HepG2 (cell line): ENCODE data around the gene SMTNL1. TPM values are rescaled to one million over a fixed set of nuclear protein-coding genes. Genes with fewer than 3 reads are reported as not detected.

Experiments used
- ATAC-seq: fragments of 200-7000 bp; cut with Tn5 transposase; 3 replicates; pipeline ENCODE4 v1.9.1; 2020; ENCODE audit warnings: mild to moderate bottlenecking, moderate library complexity
- BruUV-seq: library from RNA; stranded (reverse); fragments of 400-500 nt; replicated peaks from 2 replicates; lab custom pipeline; 2021; lab: Mats Ljungman, UMichigan
- CTCF ChIA-PET: fragments of 300-600 bp; formaldehyde crosslinking; extraction: SDS; loops from one replicate; lab custom pipeline; 2021; ENCODE audit warnings: low total read pairs, inconsistent platforms, low intra/inter-chr PET ratio; lab: Yijun Ruan, JAX
- POLR2A ChIA-PET: fragments of 350-600 bp; sonication (Branson Sonifier 250); formaldehyde crosslinking; loops from one replicate; lab custom pipeline; 2020; ENCODE audit warnings: antibody characterized with exemption, inconsistent platforms; lab: Yijun Ruan, JAX
- DNase-seq: peaks from one replicate; pipeline ENCODE4 v3.0.0-alpha.2; 2015; ENCODE audit warnings: low spot score
- FAIRE-seq: peaks from 3 replicates; lab custom pipeline; 2011; peaks lifted over from hg19 to GRCh38; lab: Jason Lieb, UNC
- H2AFZ ChIP-seq: one replicate; pipeline ENCODE4 v1.6.1; 2011; ENCODE audit warnings: low read length, inconsistent platforms
- H3K27ac ChIP-seq: fragments of 300-600 bp; 3 replicates; pipeline ENCODE4 v1.8.0; 2011; ENCODE audit warnings: mixed run types, mild to moderate bottlenecking, mixed read lengths, low read length, inconsistent platforms; ENCODE audit not compliant: insufficient read depth; ENCODE audit errors: extremely low read length
- H3K27me3 ChIP-seq, 2 experiments: fragments of 200-600 bp in 1 of 2; 2 replicates in 1 of 2; 3 replicates in 1 of 2; pipeline versions ENCODE4 v1.6.0 to v1.8.0; 2011; ENCODE audit warnings: low read length in 2 of 2, mild to moderate bottlenecking in 2 of 2, moderate library complexity in 2 of 2, inconsistent platforms in 1 of 2; ENCODE audit not compliant: insufficient read depth in 2 of 2, control insufficient read depth in 1 of 2
- H3K36me3 ChIP-seq, 2 experiments: fragments of 200-600 bp in 1 of 2; replicated peaks in 1 of 2; 2 replicates in 1 of 2; 3 replicates in 1 of 2; pipeline versions ENCODE4 v1.5.1 to v1.8.0; 2011; ENCODE audit warnings: low read length in 2 of 2, inconsistent platforms in 1 of 2; ENCODE audit not compliant: insufficient read depth in 2 of 2, control insufficient read depth in 1 of 2
- H3K4me1 ChIP-seq: 2 replicates; pipeline ENCODE4 v1.5.1; 2012; ENCODE audit warnings: low read length, inconsistent platforms; ENCODE audit not compliant: insufficient read depth
- H3K4me2 ChIP-seq: 2 replicates; pipeline ENCODE4 v1.6.0; 2011; ENCODE audit warnings: low read depth, low read length, inconsistent platforms
- H3K4me3 ChIP-seq, 3 experiments: fragments of 200-600 bp in 1 of 3; sonication (generic), shearing (Covaris generic) in 1 of 3; replicated peaks in 1 of 3; 2 replicates each; pipeline ENCODE4 v1.5.1; 2011 to 2016; ENCODE audit warnings: low read length in 3 of 3, inconsistent platforms in 2 of 3, low read depth in 2 of 3, mild to moderate bottlenecking in 2 of 3, control low read depth in 1 of 3, mixed read lengths in 1 of 3; ENCODE audit not compliant: insufficient read depth in 1 of 3
- H3K79me2 ChIP-seq: one replicate; pipeline ENCODE4 v1.6.1; 2011; ENCODE audit warnings: low read length, inconsistent platforms; ENCODE audit not compliant: insufficient read depth
- H3K9ac ChIP-seq: 2 replicates; pipeline ENCODE4 v1.6.0; 2011; ENCODE audit warnings: mild to moderate bottlenecking, low read depth, low read length, inconsistent platforms; ENCODE audit not compliant: insufficient read depth
- H3K9me3 ChIP-seq: 2 replicates; pipeline ENCODE4 v1.5.1; 2012; ENCODE audit warnings: mild to moderate bottlenecking, low read length
- H4K20me1 ChIP-seq: 2 replicates; pipeline ENCODE4 v1.6.0; 2011; ENCODE audit warnings: inconsistent platforms, mild to moderate bottlenecking, low read length, moderate library complexity; ENCODE audit not compliant: insufficient read depth
- FOSL2 ChIP-seq: sonication (generic); formaldehyde crosslinking; IDR thresholded peaks from 2 replicates; pipeline ENCODE4 v1.4.0; 2020; ENCODE audit warnings: missing genetic modification reagents
- FOXA1 ChIP-seq, 2 experiments: fragments of 450-650 bp in 1 of 2; sonication (generic) in 1 of 2; formaldehyde crosslinking in 1 of 2; IDR thresholded peaks; 2 replicates each; pipeline versions ENCODE4 v1.4.0 to v1.6.1; 2016 to 2020; ENCODE audit warnings: missing genetic modification reagents in 1 of 2
- POLR2A ChIP-seq, 2 experiments: IDR thresholded peaks; 2 replicates each; pipeline ENCODE4 v1.6.1; 2011; ENCODE audit warnings: low read depth in 2 of 2, low read length in 2 of 2, mild to moderate bottlenecking in 1 of 2, moderate library complexity in 1 of 2; ENCODE audit not compliant: insufficient read depth in 1 of 2
- RBM22 ChIP-seq: fragments of 200-400 bp; formaldehyde crosslinking; optimal IDR thresholded peaks from 2 replicates; pipeline ENCODE3; 2017; ENCODE audit warnings: mild to moderate bottlenecking, low read length, moderate library complexity
- SALL1 ChIP-seq: sonication (generic); formaldehyde crosslinking; IDR thresholded peaks from 2 replicates; pipeline ENCODE4 v1.8.0; 2022; ENCODE audit warnings: mild to moderate bottlenecking, missing genetic modification reagents
- ZBTB39 ChIP-seq: sonication (generic); formaldehyde crosslinking; IDR thresholded peaks from 2 replicates; pipeline ENCODE4 v1.5.0; 2020; ENCODE audit warnings: missing genetic modification reagents
- ZNF451 ChIP-seq: sonication (generic); formaldehyde crosslinking; IDR thresholded peaks from 2 replicates; pipeline ENCODE4 v1.5.0; 2020; ENCODE audit warnings: mild to moderate bottlenecking, missing genetic modification reagents
- WGBS: methylation state at CpG from one replicate; pipeline ENCODE4 v1.1.6; 2017; ENCODE audit warnings: low lambda C conversion rate; 5-methylcytosine and 5-hydroxymethylcytosine counted together
- in situ Hi-C: cut with HindIII; loops from 2 replicates; pipeline ENCODE4 v1.10.0; 2017; ENCODE audit warnings: low pct_unique_long_range_greater_than_20kb; ENCODE audit not compliant: extremely low pct_ligation_motif_present
- intact Hi-C: fragments of 100-400 bp; cut with micrococcal nuclease; formaldehyde crosslinking; loops from one replicate; pipeline ENCODE4 v1.10.0; 2022; ENCODE audit not compliant: unreplicated experiment
- polyA plus RNA-seq, 8 experiments: library from polyadenylated mRNA; depleted of rRNA in 3 of 8; stranded (reverse) in 7 of 8; unstranded in 1 of 8; fragments of >200 nt; fragmentation: Illumina TruSeq in 4 of 8; extraction: Trizol in 4 of 8; gene quantifications; 2 replicates each; pipeline versions ENCODE4 v1.2.1 to v1.2.3, GENCODE V29; 2011 to 2016; ENCODE audit warnings: low read depth in 4 of 8, missing spikeins in 1 of 8, mixed read lengths in 1 of 8; ENCODE audit not compliant: insufficient read depth in 1 of 8
- total RNA-seq, 5 experiments: library from RNA; depleted of rRNA; stranded (reverse); fragments of >200 nt; fragmentation: Illumina TruSeq; extraction: Trizol; gene quantifications; 2 replicates each; pipeline ENCODE4 v1.2.3, GENCODE V29; 2016; ENCODE audit warnings: low read depth in 1 of 5

The SMTNL1 gene
- total and polyA plus RNA-seq, 2 of the 13 experiments (the other 11 are each of a cell fraction or from before 2014, with no cell fraction given), result 0.04 TPM; not detected in 1

GRCh38 chr11:57499983-57500461 is 37.4 kb upstream of the SMTNL1 start:
- H2AFZ ChIP-seq, result no peak overlapping the region
- peaks cover 42% of the 10 kb centered on the region for H3K79me2 ChIP-seq
- BruUV-seq, result no TSS peak
- 0 out of 2 replicates have a peak, but pooled peaks have one; percentile 4 for TF ChIP-seq SALL1 (CRISPR knock-in tag)
- peak; percentile 58 for TF ChIP-seq RBM22
- no peak for TF ChIP-seq ZBTB39
- 0 out of 2 replicates have a peak, but pooled peaks have one; percentile 2 for TF ChIP-seq FOSL2 (CRISPR knock-in tag)
- no peak for TF ChIP-seq FOXA1 (IDR thresholded peaks at IDR 0.05)
- TF ChIP-seq FOXA1 (CRISPR knock-in tag; IDR thresholded peaks at IDR 0.05), result 0 out of 2 replicates have a peak, but pooled peaks have one; percentile 27
- 0 out of 4 replicates have a peak, but pooled peaks of 1 of the 2 experiments have one; percentile 2 for TF ChIP-seq POLR2A (IDR thresholded peaks at IDR 0.05; ENCODE audit: insufficient read depth in 1 of 2, low read depth in 2 of 2, low read length in 2 of 2)
- TF ChIP-seq ZNF451 (CRISPR knock-in tag), result no peak
- FAIRE-seq, result peak; percentile 42
- no peak for ATAC-seq
- peaks cover 15 to 56% of the 10 kb centered on the region in 2 experiments for H3K36me3 ChIP-seq
- CTCF ChIA-PET, result no interaction called here
- no peaks in the 10 kb centered on the region for H3K9me3 ChIP-seq
- H4K20me1 ChIP-seq, result peaks cover 13% of the 10 kb centered on the region
- peaks cover 97% of the 10 kb centered on the region for H3K4me1 ChIP-seq
- WGBS, result 58% methylated on average over 12 of the region's 12 CpGs
- in situ Hi-C loops, result no loop called here
- POLR2A ChIA-PET, result interaction anchor here (1.0 to 9.7 kb wide), 3 partner anchors 15 to 27 kb away, joined by 3 to 111 read pairs (median 3); partner anchors contain the start of gene SLC43A1
- 0 out of 6 replicates have a peak overlapping the region, but pooled peaks of 1 of the 3 experiments have one; percentile 4 for H3K4me3 ChIP-seq
- intact Hi-C loops, result no loop called here
- H3K27me3 ChIP-seq, result no peaks in the 10 kb centered on the region
- H3K27ac ChIP-seq, result peak overlapping the region; percentile 66
- no peak for DNase-seq
- peak overlapping the region; percentile 16; the same call in 1 of the 2 replicates for H3K9ac ChIP-seq
- peak overlapping the region; percentile 46 for H3K4me2 ChIP-seq
